RWPE2 (cell line): ENCODE measurements around the gene PLCB4.

Experiments used
- ATAC-seq: fragments of 200-7000 bp; cut with Tn5 transposase; 3 replicates; pipeline ENCODE4 v1.9.1; 2021; ENCODE audit warnings: low read depth
- DNase-seq: peaks from one replicate; pipeline ENCODE4 v3.0.0-alpha.2; 2020; ENCODE audit warnings: low spot score
- H3K27ac ChIP-seq: fragments of 450-650 bp; 2 replicates; pipeline ENCODE4 v1.5.1; 2017; ENCODE audit warnings: mild to moderate bottlenecking; ENCODE audit not compliant: poor library complexity, severe bottlenecking
- H3K27me3 ChIP-seq: fragments of 250-450 bp; sonication (Bioruptor Pico); 2 replicates; pipeline ENCODE4 v1.5.1; 2021; ENCODE audit warnings: mild to moderate bottlenecking, moderate library complexity; ENCODE audit not compliant: insufficient read depth, poor library complexity, severe bottlenecking
- H3K36me3 ChIP-seq: fragments of 250-450 bp; sonication (Bioruptor Pico); 2 replicates; pipeline ENCODE4 v1.5.1; 2020; ENCODE audit warnings: low read depth, mild to moderate bottlenecking, moderate library complexity
- H3K4me1 ChIP-seq: fragments of 250-450 bp; sonication (Bioruptor Pico); 2 replicates; pipeline ENCODE4 v1.5.1; 2021; ENCODE audit warnings: mild to moderate bottlenecking, moderate library complexity; ENCODE audit not compliant: insufficient read depth, poor library complexity, severe bottlenecking
- H3K4me3 ChIP-seq: fragments of 250-450 bp; sonication (Bioruptor Pico); 2 replicates; pipeline ENCODE4 v1.5.1; 2021; ENCODE audit warnings: mild to moderate bottlenecking, moderate library complexity; ENCODE audit not compliant: severe bottlenecking
- H3K9me3 ChIP-seq: fragments of 250-450 bp; sonication (Bioruptor Pico); 2 replicates; pipeline ENCODE4 v1.5.1; 2021; ENCODE audit warnings: mild to moderate bottlenecking, moderate library complexity; ENCODE audit not compliant: severe bottlenecking
- TF ChIP-seq, protein P1 (sequence below): fragments of 450-650 bp; IDR thresholded peaks from one replicate; pipeline ENCODE4 v1.5.1; 2017; ENCODE audit warnings: mild to moderate bottlenecking, moderate library complexity; ENCODE audit not compliant: poor library complexity, severe bottlenecking

Gene PLCB4

GRCh38 chr20:9514072-9514460 lies 445.2 kb downstream of the PLCB4 start:
- Histone ChIP-seq H3K9me3 (no peaks in the 10 kb centered on the region), H3K4me1 (no peaks in the 10 kb centered on the region), H3K4me3 (no peak overlapping the region), H3K27ac (no peak overlapping the region), H3K27me3 (peaks cover 94% of the 10 kb centered on the region), H3K36me3 (no peaks in the 10 kb centered on the region)
- no peak for DNase-seq
- peak; percentile 29; the same call in 2 of the 3 replicates for ATAC-seq
- TF ChIP-seq, protein P1, sequence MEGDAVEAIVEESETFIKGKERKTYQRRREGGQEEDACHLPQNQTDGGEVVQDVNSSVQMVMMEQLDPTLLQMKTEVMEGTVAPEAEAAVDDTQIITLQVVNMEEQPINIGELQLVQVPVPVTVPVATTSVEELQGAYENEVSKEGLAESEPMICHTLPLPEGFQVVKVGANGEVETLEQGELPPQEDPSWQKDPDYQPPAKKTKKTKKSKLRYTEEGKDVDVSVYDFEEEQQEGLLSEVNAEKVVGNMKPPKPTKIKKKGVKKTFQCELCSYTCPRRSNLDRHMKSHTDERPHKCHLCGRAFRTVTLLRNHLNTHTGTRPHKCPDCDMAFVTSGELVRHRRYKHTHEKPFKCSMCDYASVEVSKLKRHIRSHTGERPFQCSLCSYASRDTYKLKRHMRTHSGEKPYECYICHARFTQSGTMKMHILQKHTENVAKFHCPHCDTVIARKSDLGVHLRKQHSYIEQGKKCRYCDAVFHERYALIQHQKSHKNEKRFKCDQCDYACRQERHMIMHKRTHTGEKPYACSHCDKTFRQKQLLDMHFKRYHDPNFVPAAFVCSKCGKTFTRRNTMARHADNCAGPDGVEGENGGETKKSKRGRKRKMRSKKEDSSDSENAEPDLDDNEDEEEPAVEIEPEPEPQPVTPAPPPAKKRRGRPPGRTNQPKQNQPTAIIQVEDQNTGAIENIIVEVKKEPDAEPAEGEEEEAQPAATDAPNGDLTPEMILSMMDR: no peak

GRCh38 chr20:9514461-9515213 lies 445.8 kb downstream of the PLCB4 start, which contains the start of gene LAMP5:
TSS of gene LAMP5 (plus strand) at chr20:9514590. CDS start at chr20:9514853, 263 bp downstream.
- no peaks in the 10 kb centered on the region for H3K4me1 ChIP-seq

DNA sequence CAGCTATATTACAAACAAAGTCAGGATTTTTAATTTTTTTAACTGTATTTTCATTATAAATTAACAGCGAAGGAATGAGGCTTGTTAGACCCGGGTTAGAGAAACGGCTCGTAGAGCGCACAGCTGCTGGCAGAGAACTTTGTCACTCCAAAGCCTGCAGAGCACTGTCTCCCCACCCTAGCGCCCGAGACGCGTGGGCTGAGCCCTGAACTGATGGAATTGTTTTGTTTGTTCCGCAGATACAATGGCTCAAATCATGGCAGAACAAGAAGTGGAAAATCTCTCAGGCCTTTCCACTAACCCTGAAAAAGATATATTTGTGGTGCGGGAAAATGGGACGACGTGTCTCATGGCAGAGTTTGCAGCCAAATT lies 446.3 kb downstream of the PLCB4 start:
- no peaks in the 10 kb centered on the region for H3K36me3 ChIP-seq
- DNase-seq: no peak
- peaks cover 88% of the 10 kb centered on the region for H3K27me3 ChIP-seq
- no peak overlapping the region for H3K4me3 ChIP-seq
- H3K9me3 ChIP-seq: no peaks in the 10 kb centered on the region
- no peak for ATAC-seq
- H3K4me1 ChIP-seq: no peaks in the 10 kb centered on the region
- H3K27ac ChIP-seq: no peak overlapping the region
- TF ChIP-seq, protein P1: no peak

More at GRCh38 chr20:9514461-9515213, 445.8 kb downstream of the PLCB4 start, which contains the start of gene LAMP5:
- TF ChIP-seq, protein P1: no peak
- Histone ChIP-seq H3K27me3 (peaks cover 90% of the 10 kb centered on the region), H3K27ac (no peak within 1 kb of the TSS), H3K9me3 (no peaks in the 10 kb centered on the region), H3K36me3 (no peaks in the 10 kb centered on the region), H3K4me3 (no peak within 1 kb of the TSS)
- peak; percentile 61 for DNase-seq
- ATAC-seq: peak; percentile 74

GRCh38 chr20:9515741-9516233 lies 446.9 kb downstream of the PLCB4 start:
- Histone ChIP-seq H3K9me3 (no peaks in the 10 kb centered on the region), H3K27ac (no peak overlapping the region), H3K4me3 (no peak overlapping the region), H3K4me1 (no peaks in the 10 kb centered on the region), H3K27me3 (peaks cover 82% of the 10 kb centered on the region), H3K36me3 (no peaks in the 10 kb centered on the region)
- no peak for DNase-seq
- TF ChIP-seq, protein P1: no peak
- no peak for ATAC-seq
